Brain microvascular endothelial cell (primary cell): Measurements from ENCODE around the gene PVALEF.
"Not testable (repeated sequence)": the region's sequence is repeated elsewhere in the genome, so short reads cannot be mapped to it uniquely, and the experiment has no call there.

Source experiments
- DNase-seq: peaks from one replicate; pipeline ENCODE4 v3.0.0-alpha.2; 2020
- H3K27ac ChIP-seq: fragments of 250-450 bp; sonication (Bioruptor Pico); 2 replicates; pipeline ENCODE4 v1.5.1; 2020; ENCODE audit warnings: mild to moderate bottlenecking, moderate library complexity
- H3K27me3 ChIP-seq: fragments of 250-450 bp; sonication (Bioruptor Pico); replicated peaks from 2 replicates; pipeline ENCODE4 v1.5.1; 2020; ENCODE audit warnings: mild to moderate bottlenecking
- H3K36me3 ChIP-seq: fragments of 250-450 bp; sonication (Bioruptor Pico); replicated peaks from 2 replicates; pipeline ENCODE4 v1.5.1; 2020; ENCODE audit warnings: mild to moderate bottlenecking
- H3K4me3 ChIP-seq: 2 replicates; pipeline ENCODE4 v1.5.1; 2011; ENCODE audit warnings: low read depth, mild to moderate bottlenecking, control low read depth, low read length, moderate library complexity
- CTCF ChIP-seq: IDR thresholded peaks from 2 replicates; pipeline ENCODE4 v1.5.1; 2011; ENCODE audit warnings: low read depth, mild to moderate bottlenecking, moderate library complexity, low read length, control low read depth, inconsistent platforms; ENCODE audit errors: missing control alignments
- in situ Hi-C: cut with HindIII; loops from 2 replicates; pipeline ENCODE4 v1.10.0; 2017; ENCODE audit warnings: low sequenced_read_pairs, low pct_ligation_motif_present

PVALEF gene

GRCh38 chr17:81144423-81144781, 20.9 kb upstream of the PVALEF start:
- in situ Hi-C loops: no loop called here
- no peak for DNase-seq
- Histone ChIP-seq H3K27ac (no peak overlapping the region), H3K27me3 (no peaks in the 10 kb centered on the region), H3K4me3 (no peak overlapping the region), H3K36me3 (no peaks in the 10 kb centered on the region)
- TF ChIP-seq CTCF: no peak

- H3K27ac ChIP-seq, in situ Hi-C loops, DNase-seq, H3K27me3 ChIP-seq, H3K4me3 ChIP-seq, H3K36me3 ChIP-seq: not testable (repeated sequence)
Observed at GRCh38 chr17:81146208-81146607, 19.1 kb upstream of the PVALEF start.

GRCh38 chr17:81147701-81148100, 17.6 kb upstream of the PVALEF start:
- no peaks in the 10 kb centered on the region for H3K27me3 ChIP-seq
- DNase-seq: no peak
- no peak for TF ChIP-seq CTCF
- H3K4me3 ChIP-seq: no peak overlapping the region
- H3K27ac ChIP-seq: no peak overlapping the region
- H3K36me3 ChIP-seq: no peaks in the 10 kb centered on the region
- in situ Hi-C loops: no loop called here

- Histone ChIP-seq H3K27ac (no peak overlapping the region), H3K27me3 (no peaks in the 10 kb centered on the region), H3K4me3 (no peak overlapping the region), H3K36me3 (no peaks in the 10 kb centered on the region)
- in situ Hi-C loops: no loop called here
- TF ChIP-seq CTCF: no peak
- no peak for DNase-seq
Observed at GRCh38 chr17:81148571-81148970, 16.7 kb upstream of the PVALEF start.

- DNase-seq: no peak
- in situ Hi-C loops: no loop called here
- no peak for TF ChIP-seq CTCF
- Histone ChIP-seq H3K27me3 (no peaks in the 10 kb centered on the region), H3K27ac (no peak overlapping the region), H3K4me3 (no peak overlapping the region), H3K36me3 (no peaks in the 10 kb centered on the region)
Observed at GRCh38 chr17:81148986-81149533, 16.2 kb upstream of the PVALEF start.

GRCh38 chr17:81150377-81151077, 14.8 kb upstream of the PVALEF start:
- Histone ChIP-seq H3K27ac (no peak overlapping the region), H3K4me3 (no peak overlapping the region), H3K36me3 (no peaks in the 10 kb centered on the region), H3K27me3 (no peaks in the 10 kb centered on the region)
- no peak for TF ChIP-seq CTCF
- in situ Hi-C loops: no loop called here
- no peak for DNase-seq
